ENCODE results near the gene SMIM1.

SMIM1 gene

DNA sequence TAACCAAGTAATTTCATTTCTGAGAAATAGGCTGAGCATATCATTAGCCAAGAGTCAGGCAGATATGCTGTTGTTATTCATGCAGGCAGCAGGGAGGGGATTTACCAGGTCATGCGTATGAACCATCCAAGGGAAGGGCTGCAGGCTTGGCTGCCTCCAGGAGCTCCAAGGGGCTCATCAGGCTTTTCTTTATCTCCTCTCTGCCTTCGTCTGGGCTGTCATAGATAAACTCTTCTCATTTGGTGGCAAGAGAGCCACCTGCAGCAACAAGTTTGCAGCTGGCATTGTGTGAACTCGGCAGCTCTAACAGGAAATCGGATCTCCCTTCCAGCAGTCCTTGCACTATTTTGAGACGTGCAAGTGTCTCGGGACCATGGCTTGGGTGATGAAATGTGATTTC is 12.8 kb upstream of the SMIM1 start:
- DNase-seq: no peak

DNA sequence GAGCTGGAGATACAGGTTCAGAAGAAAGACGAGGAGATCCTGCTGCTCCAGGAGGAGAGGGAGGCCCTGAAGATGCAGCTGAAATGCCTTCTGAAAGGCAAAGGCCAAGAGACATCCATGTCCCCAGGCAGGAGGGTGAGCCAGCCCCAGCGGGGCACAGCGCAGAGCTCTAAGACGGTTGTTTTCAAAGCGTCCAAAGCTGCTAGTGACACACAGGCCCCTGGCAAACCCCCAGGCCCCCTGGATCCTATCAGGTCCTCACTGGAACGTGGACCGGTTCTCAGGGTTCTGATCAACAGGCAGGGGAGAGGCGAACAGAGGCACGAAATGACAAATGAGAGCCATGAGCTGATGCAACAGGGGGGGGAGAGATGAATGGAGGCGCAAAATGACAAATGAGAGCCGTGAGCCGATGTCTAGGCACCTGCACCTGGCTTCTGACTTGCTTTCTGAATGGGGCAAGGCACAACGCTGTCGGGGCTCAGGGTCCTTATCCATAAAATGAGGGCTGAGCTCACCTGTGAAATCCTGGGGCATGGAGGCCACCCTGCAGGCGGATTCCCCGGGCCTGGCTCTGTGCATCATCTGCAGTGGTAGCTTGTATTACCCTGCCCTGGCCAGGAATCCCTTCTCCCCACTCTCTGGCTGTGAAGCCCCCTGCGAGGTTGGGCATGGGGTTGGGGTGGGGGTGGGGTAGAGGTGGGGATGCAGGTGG is 11.1 kb upstream of the SMIM1 start:
- DNase-seq: no peak

DNA sequence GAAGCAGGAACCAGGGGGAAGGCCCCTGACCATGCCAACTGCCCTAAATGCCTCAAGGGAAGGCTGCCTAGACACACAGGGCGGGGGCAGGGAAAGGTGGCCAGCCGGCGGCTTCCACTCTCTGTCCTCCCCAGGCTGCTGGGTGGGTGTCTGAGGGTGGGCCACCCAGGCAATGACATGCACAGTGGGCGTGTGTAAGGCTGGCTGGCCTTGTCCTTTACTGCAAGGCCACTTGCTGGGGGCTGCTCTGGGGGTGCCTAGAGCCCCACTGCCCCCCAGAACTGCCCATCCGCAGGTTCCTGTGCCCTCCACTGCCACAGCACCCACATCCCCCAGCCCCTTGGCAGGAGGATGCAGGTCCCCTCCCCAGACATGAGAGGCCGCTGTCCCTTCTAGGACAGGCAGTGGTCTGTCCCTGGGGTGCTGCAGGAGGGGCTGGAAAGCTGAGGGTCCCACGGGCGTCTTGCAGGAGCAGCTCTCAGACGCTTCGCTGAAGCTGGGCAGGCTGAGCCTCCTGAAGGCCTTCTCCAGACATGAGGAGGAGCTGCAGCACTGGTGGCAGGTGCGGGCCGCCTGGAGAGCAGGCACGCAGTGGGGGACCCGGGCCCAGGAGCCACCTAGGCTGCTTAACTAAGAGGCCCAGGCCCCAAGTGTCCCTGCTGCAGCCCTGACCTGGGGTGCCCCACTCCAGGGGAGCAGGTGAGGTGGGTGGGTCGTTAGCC is 10.2 kb upstream of the SMIM1 start:
- no peak for DNase-seq

DNA sequence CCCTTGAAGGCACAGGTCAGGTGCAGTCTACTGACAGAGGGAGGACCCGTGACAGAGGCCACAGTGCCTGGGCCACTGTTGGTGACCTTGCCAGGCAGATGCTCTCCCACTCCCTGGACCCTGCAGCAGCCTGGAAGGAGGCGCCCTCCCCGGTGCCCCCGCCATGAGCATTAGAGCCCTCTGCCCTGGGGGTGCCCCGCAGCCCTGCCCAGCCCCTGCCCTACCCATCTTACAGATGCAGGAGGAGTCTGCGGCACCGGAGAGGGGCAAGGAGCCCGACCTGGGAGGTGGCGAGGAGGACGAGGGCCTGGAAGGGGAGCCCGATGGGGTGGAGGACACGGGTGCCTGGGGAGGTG is 9.7 kb upstream of the SMIM1 start:
- DNase-seq: no peak

DNA sequence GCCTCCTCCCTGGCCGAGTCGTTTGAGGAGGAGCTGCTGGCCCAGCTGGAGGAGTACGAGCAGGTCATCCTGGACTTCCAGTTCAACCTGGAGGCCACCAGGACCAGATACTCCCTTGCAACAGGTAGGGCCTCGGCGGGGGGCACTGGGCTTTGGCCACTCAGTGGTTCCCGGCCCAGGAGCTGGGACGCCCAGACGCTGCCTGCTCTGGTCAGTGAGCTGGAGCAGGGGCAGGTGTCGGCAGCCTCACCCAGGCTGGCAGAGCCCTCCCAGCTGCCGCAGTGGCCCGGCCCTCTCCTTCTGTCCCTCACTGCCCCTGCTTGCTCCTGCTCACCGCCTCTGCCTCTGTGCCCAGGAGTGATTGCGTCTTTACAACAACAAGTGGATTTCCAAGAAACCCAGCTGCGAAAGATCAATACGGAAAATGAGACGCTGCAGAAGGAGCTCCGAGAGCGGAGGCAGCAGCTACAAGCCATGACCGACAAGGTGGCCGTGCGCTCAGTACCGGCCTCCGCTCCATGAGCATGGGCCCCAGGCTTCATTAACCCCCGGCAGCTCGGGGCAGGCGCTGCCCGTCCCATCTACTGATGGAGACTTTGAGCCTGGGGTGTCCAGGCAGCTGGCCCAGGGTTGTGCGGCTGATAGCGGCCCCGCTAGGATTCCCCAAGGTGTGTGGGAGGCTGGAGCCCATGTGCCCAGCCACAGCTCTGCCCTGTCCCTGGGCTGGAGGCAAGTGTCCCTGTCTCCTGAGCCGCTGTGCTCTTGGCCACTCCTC is 9.0 kb upstream of the SMIM1 start:
- no peak for DNase-seq

DNA sequence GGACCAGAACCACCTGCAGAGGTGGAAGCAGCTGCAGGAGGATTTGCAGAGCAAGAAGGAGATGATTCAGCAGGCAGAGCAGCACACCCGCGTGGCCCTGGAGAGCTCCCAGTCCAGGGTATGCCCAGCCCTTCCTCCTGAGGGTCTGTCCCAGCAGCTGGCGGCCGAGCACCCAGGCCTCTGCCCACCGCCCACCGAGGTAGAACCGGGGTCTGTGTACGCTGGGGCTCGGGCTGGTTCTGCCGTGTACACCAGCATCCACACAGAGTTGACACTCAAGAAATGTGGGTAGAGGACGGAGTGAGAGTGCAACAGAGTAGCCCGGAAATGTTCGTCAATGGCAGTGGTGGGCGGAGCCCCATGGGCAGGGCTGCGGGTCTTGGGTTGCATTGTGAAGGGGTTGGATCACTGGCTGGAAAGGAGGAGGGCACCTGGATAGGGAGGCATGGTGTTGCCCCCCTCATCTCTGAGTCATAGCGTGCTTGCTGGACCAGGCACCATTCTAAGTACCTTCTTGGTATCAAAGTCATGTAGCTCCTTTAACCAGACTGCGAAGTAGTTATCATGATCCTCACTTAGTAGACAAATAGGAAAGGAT is 5.1 kb upstream of the SMIM1 start:
- no peak for DNase-seq

DNA sequence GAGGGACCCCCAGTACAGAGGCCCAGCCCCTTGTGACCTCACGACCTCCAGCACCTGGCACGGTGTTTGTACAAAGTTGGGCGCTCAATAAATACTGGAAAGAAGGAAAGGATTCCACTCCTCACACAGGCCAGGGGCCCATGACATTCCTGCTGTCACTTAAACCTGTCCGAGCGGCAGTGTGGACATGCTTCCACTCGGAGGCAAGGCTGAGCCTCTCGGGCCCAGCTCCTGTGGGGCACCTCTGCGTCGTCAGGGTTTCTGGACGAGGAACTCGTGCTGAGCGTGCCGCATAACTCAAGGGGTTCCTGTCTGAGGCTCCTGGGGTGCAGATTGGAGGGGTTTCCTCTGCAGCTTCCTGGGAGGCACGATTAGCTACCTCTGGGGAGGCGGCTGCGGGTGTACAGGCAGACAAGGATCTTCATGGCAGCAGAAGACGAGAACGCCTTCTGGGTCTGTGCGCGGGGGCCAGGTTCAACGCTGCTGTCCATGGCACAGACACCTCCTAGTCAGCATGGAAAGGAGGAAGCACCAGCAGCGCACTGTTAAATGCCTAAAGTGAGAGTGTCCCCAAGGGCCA is 3.6 kb upstream of the SMIM1 start:
- no peak for DNase-seq

DNA sequence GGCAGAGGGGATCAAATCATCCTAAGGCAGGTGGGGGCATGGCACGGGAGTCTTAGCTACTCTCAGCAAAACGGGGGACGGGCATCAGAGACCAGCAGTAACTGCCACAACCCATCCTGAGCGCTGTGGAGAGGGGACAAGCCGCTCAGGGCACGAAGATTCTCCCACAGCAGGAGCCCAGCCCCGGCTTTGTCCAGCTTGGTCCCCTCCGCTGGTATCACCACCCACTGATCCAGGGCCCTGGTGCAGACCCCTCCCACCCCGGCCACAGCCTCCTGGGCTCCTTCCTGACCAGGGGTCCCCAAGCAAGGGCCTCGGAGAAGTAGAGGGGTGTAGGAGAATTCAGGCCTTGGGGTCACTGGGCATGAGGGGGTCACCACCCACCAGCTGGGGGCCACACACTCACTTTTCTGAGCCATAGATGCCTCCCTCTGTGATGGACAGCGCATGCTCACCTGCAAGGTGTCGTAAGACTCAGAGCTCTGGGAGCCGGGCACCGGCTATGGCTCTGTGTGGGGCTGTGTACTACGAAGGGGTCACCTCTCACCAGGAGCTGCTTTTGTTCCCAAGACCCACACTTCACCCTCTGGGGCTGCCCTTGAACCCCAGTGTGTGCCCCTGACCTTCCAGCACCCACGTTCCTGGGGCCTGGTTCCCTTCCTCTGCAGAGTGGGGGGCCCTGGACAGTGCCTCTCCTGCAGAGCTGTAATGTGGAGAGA is 2.3 kb upstream of the SMIM1 start:
- no peak for DNase-seq

DNA sequence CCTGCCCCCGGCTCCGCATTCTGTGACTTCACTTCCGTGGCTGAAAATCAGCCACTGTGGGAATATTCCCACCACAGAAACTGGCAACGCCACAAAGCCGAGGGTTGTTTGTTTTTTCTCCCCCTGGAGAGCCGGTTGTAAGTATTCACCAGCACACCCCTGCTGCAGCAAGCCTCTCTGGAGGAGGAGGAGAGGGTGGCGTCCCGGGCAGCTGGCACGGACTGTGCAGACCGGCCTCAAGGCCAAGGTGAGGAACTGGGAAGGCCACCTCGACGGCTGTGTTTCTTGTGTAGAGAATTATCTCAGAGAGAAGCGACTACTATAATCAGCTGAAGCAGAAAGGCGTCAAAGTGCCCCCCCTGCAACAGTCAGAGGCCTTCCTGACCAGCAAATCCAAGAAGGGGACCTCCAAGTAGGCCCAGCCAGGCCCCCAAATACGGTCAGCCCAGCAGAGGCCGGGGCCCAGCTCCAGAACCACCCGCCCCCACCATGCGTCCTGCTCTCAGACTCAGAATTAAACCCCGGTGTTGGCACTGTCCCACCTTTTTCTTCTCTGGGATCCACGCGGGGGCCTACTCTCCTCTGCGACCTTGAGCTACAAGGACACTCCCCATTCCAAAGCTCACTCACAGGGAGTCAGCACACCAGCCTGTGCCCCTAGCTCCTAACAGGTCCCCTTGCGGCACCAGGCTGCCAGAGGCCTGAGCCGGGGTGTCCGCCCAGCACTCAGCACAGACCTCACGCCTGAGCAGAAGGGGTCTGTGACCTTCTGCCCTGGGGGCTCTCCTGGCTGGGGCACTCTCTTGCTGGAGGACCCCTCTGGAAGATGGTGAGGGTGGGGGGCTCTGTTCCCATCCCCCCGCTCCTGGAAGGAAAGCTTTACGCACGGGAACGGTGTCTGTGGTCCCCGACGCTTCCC is 1.2 kb upstream of the SMIM1 start:
- no peak for DNase-seq

DNA sequence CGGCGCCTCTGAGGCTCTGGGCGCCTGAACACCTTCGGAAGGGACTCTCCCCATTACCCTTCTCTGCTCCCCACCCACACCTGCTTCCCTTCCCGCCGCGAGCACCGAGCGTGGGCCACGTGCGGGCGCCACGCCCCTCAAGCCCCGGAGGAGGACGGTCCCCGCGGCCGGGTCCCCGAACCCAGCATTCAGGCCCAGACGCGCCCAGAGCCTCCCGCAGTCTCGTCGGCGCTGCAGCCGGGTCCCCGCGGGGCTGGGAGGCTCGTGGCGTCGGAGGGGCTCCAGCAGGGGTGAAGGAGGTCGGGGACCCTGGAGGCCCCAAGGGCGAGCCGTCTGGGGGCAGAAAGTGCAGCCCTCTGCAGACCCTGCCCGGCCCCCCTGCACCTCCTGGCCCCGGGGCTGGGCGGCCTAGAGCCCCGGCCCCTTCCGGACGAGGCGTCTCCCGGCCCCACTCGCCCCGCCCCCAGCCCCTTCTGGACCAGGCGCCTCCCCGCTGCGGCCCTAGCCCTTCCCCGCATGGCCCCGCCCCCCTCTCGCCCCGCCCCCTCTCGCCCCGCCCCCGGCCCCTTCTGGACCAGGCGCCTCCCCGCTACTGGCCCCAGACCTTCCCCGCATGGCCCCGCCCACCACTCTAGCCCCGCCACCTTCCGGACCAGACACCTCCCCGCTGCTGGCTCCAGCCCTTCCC is 378 bp upstream of the SMIM1 start:
- DNase-seq: peak; percentile 98

DNA sequence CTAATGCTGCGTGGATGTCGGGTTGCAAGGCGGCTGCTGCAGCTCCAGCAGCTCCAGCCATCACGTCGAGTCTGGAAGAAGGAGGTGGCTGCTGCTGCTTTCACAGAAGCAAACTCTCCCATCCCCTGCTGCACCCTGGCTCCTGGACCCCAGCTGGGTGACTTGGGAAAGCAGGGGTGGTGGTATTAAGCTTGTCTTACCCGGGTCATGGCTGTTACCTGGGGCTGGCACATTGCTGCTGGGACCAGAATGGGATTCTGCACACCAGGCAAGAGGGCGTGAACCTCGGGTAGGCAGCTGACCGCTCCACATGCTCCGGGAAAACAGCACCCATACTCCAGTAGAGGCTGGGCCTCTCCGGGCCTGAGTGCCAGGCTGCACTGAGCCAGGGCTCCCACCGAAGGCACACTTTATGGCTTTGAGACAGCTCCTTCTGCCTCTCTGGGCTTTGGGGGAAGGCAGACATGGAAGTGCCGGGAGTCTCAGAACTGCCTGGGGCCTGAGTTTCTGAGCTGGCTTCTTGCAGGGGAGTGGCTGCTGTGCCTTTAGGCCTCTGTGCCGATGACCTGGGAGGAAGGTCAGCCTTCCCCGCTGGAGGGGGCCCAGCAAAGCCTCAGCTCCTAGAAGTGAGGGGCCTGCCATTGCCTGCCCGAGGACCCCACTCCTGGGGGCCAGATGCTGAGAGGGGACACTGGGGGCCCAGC is 1.2 kb downstream of the SMIM1 start:
- DNase-seq: no peak

DNA sequence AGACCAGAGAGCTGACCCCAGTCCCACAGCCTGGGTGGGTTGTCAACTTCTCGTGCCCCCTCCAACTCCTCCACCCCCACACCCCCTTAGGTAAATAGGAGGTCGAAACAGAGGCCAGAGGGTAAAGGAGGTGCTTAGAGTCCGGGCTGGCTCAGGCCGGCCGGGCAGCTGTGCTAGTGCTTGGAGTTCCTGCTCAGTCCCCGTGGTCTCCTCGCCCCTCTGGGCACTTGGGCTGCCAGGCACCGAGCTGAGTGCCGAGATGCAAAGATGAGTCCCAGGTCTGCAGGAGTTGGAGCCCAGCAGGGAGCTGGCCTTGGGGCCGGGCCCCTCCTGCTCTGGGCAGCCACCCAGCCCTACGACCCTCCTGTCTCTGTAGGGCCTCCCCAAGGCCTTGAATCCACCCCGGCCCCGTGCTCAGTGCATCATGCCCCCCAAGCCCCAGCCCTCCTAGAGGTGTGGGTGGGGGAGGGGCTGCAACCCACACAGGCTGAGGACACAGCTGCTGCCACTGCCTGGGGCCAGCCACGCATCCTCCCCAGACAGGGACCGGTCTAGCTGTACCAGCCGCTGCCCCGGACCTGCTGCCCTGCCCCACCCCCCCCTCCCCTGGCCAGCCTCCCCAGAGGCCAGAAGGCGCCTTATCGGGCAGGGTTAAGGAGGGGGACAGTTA is 1.9 kb downstream of the SMIM1 start:
- DNase-seq: no peak

DNA sequence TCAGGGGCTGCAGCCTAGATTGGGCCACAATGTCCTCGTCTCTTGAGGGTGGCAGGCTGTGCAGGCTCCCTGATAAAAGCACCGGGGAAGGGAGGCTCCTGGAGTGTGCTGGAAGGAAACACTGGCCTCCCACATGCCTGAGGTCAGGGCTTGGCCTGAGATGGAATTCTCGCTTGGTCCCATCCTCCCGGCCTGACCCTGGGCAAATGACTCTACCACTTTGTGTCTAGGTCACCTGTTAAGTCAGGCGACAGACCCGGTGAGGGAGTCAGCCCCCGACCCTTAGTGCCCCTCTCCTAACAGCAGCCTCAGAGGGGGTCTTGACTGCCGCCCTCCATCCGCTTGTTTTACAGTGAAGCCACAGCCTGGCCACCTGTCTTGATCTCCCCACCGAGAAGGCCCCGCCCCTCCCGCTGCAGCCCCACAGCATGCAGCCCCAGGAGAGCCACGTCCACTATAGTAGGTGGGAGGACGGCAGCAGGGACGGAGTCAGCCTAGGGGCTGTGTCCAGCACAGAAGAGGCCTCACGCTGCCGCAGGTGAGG is 2.5 kb downstream of the SMIM1 start:
- DNase-seq: no peak

DNA sequence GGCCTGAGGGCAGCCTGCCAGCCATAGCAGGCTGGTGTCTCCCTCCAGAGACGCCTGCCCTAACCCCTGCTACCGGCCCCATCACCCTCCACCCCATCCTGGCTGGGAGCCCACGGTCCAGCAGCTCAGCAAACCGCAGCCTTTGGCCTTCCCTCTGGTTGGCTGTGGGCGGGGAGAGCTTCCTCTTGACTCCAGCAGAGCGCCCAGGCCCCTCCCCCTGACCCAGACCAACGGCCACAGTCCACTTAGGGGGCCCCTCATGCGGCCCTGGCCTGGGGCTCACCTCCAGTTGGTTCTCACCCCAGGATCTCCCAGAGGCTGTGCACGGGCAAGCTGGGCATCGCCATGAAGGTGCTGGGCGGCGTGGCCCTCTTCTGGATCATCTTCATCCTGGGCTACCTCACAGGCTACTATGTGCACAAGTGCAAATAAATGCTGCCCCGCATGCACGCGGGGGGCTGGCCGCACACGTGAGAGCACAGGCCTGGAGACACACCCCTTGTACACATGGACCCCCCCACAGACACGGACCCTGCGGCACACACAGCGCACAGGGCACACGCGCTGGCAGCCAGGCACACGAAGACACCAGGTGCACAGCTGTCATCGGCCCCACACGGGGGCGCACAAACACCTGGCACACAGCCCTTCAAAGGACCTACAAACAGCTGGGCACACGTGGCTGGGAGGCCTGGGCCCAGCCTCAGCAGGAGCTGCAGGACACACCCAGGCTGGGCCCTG is 3.1 kb downstream of the SMIM1 start:
- peak; percentile 68 for DNase-seq

DNA sequence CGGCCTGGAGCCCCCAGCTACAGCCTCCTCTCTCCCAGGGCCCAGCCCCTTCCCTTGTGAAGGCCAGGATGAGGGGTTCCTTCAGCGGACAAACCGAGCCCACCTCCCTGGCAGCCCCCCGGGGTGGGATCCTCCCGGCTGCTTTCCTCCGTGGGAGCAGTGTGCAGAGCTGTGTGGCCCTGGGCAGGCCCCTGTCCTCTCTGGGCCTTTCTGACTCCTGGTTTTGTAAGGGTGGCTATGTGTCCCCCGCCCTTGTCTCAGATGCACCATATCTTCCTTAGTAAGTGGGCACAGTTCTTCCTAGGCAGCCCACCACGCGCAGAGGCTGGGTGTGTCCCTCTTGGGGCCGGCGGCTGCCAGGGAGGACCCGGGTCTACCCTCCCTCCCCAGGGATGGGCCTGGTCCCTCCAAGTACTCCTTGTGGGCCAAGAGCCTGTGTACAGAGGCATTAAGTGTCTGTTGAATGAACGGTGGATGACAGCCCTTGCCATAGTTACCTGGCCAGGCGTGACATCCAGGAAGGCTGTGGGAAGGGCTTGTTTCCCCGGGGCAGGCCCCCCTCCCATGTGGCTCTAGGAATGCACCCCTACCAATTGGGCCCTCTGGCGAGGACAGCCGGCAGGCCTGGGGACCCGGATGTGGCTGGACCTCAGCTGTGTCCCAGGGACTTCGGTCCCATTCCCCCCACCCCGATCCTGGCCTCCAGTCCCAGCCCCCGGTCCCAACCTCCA is 3.8 kb downstream of the SMIM1 start:
- no peak for DNase-seq

DNA sequence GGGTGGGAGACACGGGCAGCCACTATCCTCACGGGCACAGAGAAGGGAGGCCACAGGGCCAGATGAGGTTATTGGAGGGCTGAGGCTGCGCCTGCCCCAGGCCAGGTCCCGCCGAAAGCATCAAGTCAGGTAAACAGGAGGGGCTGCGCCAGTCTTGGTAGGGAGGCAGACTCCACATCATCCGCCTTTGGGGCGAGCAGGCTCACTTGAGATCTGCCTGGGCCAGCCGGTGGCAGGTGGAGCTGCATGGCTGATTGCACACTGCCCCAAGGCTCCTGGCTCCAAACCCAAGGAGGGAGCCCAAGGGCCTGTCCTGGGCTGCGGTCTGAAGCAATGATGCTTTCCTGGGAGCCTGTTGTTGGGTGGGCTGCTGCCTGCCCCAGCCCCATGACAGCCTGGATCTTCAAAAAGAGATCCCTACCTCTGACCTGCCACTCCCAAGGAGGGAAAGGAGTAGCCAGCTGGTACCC is 4.6 kb downstream of the SMIM1 start:
- no peak for DNase-seq

Measured in CD4-positive, alpha-beta T cell treated with Interleukin-17A for 4 hours (primary cell).